ENCODE measurements around the gene LURAP1L.

The LURAP1L gene

DNA sequence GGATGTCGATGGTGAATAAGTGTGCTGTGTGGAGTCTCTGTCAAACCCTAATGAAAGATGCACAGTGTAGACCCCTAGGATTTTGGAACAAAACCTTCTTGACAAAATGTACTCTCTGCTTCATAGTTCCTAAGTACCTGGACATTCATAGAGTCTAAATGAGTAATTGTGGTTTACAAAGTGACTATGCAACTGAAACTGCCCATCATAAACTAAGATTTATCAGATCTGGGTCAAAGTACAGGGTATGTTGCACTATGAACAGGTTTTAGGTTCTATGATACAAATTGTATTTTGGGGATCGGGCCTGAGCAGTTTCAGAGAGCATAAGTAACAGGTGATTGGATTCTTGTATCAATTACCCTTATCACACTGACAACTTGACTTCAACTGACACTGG lies 79.4 kb downstream of the LURAP1L start:
- TF ChIP-seq, protein P1, sequence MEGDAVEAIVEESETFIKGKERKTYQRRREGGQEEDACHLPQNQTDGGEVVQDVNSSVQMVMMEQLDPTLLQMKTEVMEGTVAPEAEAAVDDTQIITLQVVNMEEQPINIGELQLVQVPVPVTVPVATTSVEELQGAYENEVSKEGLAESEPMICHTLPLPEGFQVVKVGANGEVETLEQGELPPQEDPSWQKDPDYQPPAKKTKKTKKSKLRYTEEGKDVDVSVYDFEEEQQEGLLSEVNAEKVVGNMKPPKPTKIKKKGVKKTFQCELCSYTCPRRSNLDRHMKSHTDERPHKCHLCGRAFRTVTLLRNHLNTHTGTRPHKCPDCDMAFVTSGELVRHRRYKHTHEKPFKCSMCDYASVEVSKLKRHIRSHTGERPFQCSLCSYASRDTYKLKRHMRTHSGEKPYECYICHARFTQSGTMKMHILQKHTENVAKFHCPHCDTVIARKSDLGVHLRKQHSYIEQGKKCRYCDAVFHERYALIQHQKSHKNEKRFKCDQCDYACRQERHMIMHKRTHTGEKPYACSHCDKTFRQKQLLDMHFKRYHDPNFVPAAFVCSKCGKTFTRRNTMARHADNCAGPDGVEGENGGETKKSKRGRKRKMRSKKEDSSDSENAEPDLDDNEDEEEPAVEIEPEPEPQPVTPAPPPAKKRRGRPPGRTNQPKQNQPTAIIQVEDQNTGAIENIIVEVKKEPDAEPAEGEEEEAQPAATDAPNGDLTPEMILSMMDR (IDR thresholded peaks at IDR 0.05; ENCODE audit: borderline replicate concordance, control extremely low read depth, extremely low read depth, insufficient read depth, missing control alignments), result no peak
- in situ Hi-C loops (cut with MboI; ENCODE audit: low sequenced_read_pairs, unreplicated experiment), result no loop called here
- no peak for DNase-seq (ENCODE audit: low spot score)

DNA sequence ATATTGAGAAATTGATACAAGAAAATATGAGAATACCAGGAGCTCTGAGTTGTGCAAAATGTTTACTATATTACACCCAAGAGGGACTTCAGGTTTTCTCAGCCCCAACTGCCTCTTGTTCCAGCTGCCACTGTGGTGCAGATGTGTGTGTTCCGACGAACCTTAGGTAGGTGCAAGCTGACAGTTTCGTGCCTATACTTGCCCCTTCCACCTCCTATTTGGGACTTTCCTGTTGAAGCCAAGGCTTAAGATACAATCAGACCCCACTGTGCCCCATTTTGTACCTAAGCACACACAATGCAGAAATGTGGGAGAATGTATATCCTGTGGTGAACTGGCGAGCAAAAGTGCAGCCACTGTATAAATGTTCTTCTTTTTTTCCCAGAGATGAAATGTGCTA lies 80.2 kb downstream of the LURAP1L start:
- DNase-seq (ENCODE audit: low spot score), result no peak
- TF ChIP-seq, protein P1 (IDR thresholded peaks at IDR 0.05; ENCODE audit: borderline replicate concordance, control extremely low read depth, extremely low read depth, insufficient read depth, missing control alignments), result no peak
- in situ Hi-C loops (cut with MboI; ENCODE audit: low sequenced_read_pairs, unreplicated experiment), result no loop called here

- DNase-seq (ENCODE audit: low spot score), result no peak
- in situ Hi-C loops (cut with MboI; ENCODE audit: low sequenced_read_pairs, unreplicated experiment), result no loop called here
- TF ChIP-seq, protein P1 (IDR thresholded peaks at IDR 0.05; ENCODE audit: borderline replicate concordance, control extremely low read depth, extremely low read depth, insufficient read depth, missing control alignments), result no peak
Measured at GRCh38 chr9:12856603-12857002, 81.8 kb downstream of the LURAP1L start.

DNA sequence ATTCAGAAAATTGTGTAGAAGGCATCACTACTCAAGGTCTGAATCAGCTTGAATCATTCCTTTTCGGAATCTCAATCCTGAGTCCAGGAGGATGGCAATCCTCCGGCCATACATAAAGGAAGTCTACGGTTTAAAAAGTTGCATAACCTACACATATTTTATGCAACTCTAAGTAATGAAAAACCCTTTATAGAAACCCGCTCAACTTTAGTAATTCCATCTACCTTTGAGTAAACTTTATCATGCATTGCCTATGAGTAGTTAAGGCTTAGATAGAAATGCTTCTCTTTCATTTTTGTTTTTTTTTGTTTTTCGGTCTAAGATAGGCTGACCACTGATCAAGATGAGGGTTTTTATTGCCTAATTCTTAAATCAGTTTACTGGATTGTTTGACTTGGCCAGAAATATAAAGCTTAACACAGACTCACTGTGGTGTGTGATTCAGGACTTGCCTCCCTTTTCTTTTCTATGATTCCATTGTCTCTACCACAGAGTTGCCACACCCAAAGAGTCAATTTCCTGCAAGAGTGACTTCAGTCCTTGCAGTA lies 85.0 kb downstream of the LURAP1L start:
- DNase-seq (ENCODE audit: low spot score), result no peak
- TF ChIP-seq, protein P1 (IDR thresholded peaks at IDR 0.05; ENCODE audit: borderline replicate concordance, control extremely low read depth, extremely low read depth, insufficient read depth, missing control alignments), result no peak
- in situ Hi-C loops (cut with MboI; ENCODE audit: low sequenced_read_pairs, unreplicated experiment), result no loop called here

GRCh38 chr9:12860998-12861397 lies 86.2 kb downstream of the LURAP1L start:
- DNase-seq (ENCODE audit: low spot score), result no peak
- in situ Hi-C loops (cut with MboI; ENCODE audit: low sequenced_read_pairs, unreplicated experiment), result no loop called here
- TF ChIP-seq, protein P1 (IDR thresholded peaks at IDR 0.05; ENCODE audit: borderline replicate concordance, control extremely low read depth, extremely low read depth, insufficient read depth, missing control alignments), result no peak

- TF ChIP-seq, protein P1 (IDR thresholded peaks at IDR 0.05; ENCODE audit: borderline replicate concordance, control extremely low read depth, extremely low read depth, insufficient read depth, missing control alignments), result no peak
- DNase-seq (ENCODE audit: low spot score), result no peak
- in situ Hi-C loops (cut with MboI; ENCODE audit: low sequenced_read_pairs, unreplicated experiment), result no loop called here
Measured at GRCh38 chr9:12862611-12863410, 88.0 kb downstream of the LURAP1L start.
